ENCODE results near the gene RALBP1.

The RALBP1 gene

DNA sequence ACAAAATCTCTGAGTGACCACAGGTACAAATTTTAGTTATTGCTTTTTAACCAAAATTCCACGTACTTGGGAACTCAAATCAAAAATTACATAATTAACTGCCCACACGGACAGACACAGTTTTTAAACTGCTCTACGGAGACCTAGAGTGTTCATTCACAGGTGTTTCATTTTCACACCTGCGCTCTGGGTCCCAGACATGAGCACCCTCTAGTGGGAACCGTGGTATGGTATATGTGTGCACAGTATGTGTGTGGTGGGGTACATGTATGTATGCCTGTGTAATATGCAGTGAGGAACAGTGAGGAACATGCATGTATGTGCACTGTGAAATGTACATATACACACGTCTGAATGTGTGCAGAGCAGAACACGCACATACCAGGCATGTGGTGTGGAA lies 74.1 kb downstream of the RALBP1 start:
- no peak for DNase-seq (ENCODE audit: low read depth)

DNA sequence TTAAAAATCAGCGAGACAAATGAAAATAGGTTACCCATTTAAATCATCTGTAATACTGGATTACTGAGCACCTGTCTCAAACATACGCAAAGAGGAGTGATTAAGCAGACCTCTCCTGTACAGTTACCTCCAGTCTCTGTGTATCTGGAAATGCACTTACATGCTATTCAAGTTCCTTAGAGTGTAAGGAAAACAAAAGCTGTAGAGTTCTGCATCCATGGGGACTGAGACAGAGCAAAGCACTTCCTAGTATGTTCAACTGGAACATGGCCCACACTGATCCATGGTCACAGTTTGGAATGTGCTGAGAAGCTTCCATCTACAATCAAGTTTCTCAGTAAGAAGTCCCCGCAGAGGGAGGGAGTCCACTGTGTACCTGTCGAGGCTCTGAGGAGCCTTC lies 75.1 kb downstream of the RALBP1 start:
- DNase-seq (ENCODE audit: low read depth), result no peak

DNA sequence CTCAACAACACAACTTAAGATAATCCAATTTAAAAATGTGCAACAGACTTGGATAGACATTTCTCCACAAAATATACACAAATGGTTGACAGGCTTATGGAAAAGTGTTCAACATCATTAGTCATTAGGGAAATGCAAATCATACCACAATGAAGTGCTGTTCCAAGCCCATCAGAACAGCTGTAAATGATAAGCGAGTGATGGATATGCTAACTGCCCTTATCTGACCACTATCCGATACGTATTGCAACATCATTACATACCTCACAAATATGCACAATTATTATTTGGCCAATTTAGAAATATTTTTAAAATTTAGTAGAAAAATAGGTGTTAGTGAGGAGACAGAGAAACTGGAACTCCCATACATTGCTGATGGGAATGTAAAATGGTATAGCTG lies 76.9 kb downstream of the RALBP1 start:
- no peak for DNase-seq (ENCODE audit: low read depth)

DNA sequence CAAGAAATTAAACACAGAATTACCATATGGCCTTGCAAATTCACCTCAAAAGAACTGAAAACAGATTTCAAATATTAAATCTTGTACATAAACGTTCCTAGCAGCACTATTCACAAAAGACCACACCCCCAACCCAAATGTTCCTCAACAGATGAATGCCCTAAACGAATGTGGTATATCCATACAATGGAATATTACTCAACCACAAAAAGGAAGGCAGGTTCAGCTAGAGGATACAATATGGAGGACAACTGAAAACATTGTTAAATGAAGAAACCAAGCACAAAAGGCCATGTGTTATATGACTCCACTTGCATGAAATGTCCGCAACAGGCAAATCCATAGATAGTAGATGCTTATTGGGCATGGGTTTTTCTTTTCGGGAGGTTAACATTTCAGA lies 77.3 kb downstream of the RALBP1 start:
- no peak for DNase-seq (ENCODE audit: low read depth)

GRCh38 chr18:9557250-9557943 lies 82.1 kb downstream of the RALBP1 start:
- DNase-seq (ENCODE audit: low read depth), result no peak

- no peak for DNase-seq (ENCODE audit: low read depth)
Observed at GRCh38 chr18:9558387-9559064, 83.2 kb downstream of the RALBP1 start.

- DNase-seq (ENCODE audit: low read depth), result no peak
Observed at GRCh38 chr18:9559253-9559652, 83.9 kb downstream of the RALBP1 start.

DNA sequence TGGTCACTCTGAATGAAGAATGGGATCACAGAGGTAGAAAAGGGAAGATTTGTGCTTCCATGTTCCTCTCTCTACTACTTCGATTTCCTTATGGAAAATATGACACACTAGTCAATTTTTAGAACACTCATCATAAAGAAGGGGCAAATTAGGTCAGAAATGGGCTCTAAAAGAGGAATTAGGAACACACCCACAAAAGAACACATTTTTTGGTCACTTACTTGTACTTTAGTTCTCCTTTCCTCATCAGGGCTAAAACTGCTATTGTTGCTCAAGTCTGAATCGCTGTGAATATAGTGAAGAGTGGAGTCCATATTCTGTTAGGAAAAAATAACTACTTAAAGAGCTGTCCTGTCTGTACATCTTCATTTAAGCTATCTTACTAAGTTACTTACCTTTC lies 86.4 kb downstream of the RALBP1 start:
- DNase-seq (ENCODE audit: low read depth), result no peak

- DNase-seq (ENCODE audit: low read depth), result no peak
Observed at GRCh38 chr18:9562584-9562983, 87.3 kb downstream of the RALBP1 start.

GRCh38 chr18:9563331-9563730 lies 88.0 kb downstream of the RALBP1 start:
- DNase-seq (ENCODE audit: low read depth), result no peak

GRCh38 chr18:9565407-9565806 lies 90.1 kb downstream of the RALBP1 start:
- no peak for DNase-seq (ENCODE audit: low read depth)

DNA sequence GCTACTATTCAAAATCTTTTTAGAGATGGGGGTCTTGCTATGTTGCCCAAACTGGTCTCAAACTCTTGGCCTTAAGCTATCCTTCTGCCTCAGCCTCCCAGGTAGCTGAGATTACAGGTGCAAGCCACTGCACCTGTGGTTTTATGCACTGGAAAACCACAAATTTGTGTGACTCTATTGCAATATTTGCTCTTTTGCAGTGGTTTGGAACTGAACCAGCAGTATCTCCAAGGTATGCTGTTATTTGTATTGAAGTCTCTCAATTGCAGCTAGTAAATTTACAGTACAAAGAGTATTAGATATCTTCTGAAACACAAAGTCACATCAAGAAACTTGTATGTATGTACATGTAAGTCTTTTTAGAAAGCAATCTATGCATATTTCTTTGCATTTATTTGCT lies 92.9 kb downstream of the RALBP1 start:
- no peak for DNase-seq (ENCODE audit: low read depth)

DNA sequence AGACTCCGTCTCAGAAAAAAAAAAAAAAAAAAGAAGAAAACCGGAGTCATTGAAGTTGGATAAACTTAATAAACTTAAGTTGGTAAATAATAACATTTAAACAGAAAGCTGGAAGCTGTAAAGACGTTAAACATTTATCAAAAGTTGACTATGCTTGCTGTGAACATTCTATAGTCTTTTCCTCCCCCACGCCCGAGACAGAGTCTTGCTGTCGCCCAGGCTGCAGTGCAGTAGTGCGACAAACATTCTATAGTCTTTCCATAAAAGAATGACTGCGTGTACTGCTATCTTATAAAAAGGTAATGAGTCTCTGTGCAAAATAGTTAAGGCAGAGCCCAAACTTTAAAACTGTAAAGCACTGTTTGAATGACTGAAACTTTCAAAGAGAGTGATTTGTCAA lies 93.9 kb downstream of the RALBP1 start:
- no peak for DNase-seq (ENCODE audit: low read depth)

DNA sequence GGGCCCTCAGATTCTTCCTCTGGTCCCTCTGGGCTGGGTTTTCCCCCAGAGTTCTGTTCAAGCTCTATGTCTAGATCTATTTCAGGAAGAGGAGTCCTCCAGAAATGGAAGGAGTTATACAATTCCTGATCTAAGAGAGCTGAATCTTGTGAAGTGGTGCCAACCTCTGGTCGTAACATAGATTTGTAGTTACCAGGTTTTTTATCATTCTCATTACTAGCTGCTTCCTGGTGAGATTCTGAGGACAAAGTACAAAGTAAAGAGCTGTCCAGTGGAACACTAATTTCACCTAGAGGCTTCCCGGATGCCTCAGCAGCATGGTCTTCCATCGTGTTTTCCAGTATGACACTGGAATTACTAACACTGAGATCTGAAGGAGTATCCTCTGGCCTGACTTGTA lies 94.9 kb downstream of the RALBP1 start:
- no peak for DNase-seq (ENCODE audit: low read depth)

DNA sequence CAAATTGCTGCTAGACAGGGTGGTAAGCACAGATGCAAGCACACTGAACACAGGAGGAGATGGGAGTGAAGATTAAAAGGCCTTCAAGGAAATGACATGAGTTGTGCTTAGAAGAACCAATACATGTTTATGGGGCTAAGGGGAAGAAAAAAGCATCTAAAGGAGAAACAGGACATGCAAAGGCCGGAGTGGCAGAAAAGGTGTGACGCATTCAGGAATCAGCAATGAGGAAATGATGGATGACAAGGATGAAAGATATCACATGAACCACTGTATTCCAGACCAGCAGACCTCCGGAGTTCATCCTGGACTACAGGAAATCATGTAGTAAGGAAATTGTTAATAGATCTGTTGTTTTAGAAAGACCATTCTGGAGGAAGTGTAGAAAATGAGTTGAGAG lies 96.2 kb downstream of the RALBP1 start:
- DNase-seq (ENCODE audit: low read depth), result no peak

DNA sequence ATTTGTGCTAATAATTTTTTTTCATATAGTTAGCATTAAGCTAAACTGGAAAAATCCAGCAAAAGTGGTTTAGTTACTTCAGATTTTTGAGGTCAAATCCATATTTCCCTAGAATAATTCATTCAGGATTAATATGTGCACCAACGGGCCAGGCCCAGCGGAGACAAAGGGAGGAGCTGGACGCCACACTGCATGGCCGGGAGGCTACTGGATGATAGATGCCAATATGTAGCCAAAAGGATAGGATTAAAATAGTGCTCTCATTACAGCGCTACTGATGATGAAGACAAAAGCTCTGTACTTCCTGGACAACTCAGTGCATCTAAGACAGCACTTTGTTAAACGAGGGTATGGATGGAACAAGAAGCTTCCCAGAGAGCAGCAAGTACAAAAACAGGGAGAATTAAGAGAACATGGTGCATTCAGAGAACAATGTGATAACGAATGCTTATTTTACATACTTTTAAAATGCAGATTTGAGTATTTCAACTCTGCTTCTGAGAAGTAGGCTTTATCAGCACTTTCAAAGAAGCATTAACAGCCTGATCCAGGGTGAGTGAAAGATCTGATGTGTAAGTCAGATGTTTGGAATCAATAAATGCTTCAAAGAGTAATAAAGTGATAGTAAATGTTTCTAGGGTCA lies 99.3 kb downstream of the RALBP1 start:
- no peak for DNase-seq (ENCODE audit: low read depth)

GRCh38 chr18:9575558-9575957 lies 100.2 kb downstream of the RALBP1 start:
- peak; percentile 97 for DNase-seq (ENCODE audit: low read depth)

DNA sequence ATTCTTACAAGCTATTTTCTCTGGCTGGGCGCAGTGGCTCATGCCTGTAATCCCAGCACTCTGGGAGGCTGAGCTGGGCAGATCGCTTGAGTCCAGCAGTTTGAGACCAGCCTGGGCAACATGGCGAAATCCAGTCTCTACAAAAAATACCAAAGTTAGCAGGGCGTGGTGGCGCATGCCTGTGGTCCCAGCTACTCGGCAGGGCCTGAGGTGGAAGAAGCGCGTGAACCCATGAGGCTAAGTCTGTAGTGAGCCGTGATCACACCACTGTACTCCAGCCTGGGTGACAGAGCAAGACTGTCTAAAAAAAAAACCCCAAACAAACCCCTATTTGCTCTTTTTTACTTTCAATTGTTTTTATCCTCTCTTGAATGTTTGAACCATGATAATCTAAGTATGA lies 102.0 kb downstream of the RALBP1 start:
- no peak for DNase-seq (ENCODE audit: low read depth)

GRCh38 chr18:9578306-9578705 lies 103.0 kb downstream of the RALBP1 start:
- no peak for DNase-seq (ENCODE audit: low read depth)

GRCh38 chr18:9581667-9582066 lies 106.4 kb downstream of the RALBP1 start:
- DNase-seq (ENCODE audit: low read depth), result no peak

DNA sequence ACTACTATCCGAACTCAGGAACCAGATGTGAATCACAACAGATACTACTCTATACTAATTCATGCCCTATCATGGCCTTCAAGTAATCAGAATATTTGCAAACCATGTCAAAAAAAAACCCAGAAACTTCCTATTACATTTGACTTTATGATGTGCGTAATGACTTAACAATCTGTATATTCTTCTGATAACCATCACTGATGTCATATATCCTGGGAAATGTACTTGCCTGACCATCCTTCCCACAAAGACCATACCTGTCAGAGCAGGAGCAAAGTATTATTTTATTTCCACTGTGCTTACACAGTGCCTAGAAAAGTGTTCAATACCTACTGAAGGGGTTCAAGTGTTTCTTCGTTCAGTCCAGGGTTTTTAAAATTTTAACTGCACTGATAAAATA lies 111.5 kb downstream of the RALBP1 start:
- DNase-seq (ENCODE audit: low read depth), result no peak

All from fibroblast of the conjunctiva (primary cell).